GM21423 (cell line): Measurements from ENCODE around the gene LNPEP.
"Not testable (repeated sequence)": the region's sequence is repeated elsewhere in the genome, so short reads cannot be mapped to it uniquely, and the experiment has no call there.

ENCODE experiments used
- ATAC-seq: cut with Tn5 transposase; IDR thresholded peaks from one replicate; pipeline ENCODE4 v1.9.1; 2021; ENCODE audit warnings: mild to moderate bottlenecking, moderate library complexity; ENCODE audit not compliant: unreplicated experiment

Gene LNPEP

GRCh38 chr5:97046270-97046982, 110.5 kb downstream of the LNPEP start:
- ATAC-seq: no peak

DNA sequence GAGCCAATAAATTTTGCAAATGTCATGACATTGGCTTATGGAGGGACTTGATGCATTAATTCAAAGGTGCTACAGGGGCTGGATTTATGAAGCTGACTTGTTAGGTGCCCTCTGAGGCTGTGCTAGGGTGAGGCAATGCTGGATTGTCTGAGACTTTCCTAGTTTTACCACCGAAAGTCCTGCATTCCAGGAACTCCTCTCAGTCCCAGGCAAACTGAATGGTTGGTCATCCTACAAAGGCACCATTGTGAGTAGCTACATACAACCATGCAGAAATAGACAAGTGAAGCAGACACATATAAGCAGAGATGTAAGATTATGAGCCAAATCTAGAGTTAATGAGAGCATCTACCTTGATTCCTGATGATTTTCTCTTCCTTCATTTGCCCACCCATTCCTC, 111.2 kb downstream of the LNPEP start:
- no peak for ATAC-seq

DNA sequence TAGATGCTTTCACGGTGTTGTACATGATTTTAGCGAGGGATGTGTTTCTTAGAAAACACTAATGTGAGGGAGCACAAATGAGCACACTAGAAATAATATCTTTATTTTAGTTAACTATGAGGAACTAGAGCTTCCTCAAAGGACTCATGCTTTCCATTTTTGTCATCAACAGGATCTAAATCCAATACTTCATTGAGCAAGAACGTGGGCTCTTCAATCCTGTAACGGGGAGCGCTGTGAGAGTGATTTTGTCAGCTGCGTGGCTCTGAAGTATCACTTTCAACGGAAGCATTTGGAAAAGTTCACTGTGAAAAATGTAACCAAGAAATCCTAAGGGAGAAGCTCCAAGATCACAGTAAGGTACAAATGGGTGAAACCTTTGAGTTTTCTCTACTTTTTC, 113.3 kb downstream of the LNPEP start:
- no peak for ATAC-seq

DNA sequence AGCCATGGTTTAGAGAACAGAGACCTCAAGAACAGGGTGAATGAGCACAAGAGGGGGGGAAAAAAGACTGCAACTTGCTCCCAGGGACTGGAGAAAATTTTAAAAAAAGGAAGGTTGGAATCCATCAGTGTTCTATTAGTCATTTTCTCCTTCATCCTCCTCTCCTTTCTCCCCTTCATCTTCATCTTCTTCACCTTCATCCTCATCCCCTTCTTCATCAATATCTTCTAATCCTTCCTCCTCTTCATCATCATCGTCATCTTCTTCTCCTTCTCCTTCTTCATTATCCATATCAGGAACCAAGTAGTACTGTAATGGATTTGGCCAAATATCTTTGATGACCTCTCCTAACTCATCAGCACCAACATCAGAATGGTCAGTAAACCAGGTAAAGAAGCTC, 120.4 kb downstream of the LNPEP start:
- no peak for ATAC-seq

DNA sequence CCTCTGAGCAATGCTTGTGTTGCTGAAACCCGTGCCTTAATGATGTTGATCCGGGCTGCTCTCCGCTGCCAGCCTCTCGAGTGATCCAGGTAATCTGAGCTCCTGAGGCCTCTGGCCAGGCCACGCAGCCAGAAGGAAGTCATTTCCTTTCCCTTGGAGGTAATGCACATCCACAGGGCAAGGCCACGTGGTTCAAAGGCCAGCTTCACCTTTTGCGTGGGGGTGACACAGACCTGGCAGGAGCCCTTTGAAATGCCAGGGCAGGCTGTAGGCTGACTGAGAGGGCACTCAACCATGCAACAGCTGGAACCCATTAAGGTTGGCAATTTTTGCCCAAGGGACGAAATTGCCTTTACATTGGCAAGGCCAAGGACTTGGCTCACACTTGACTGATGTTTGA, 126.2 kb downstream of the LNPEP start:
- ATAC-seq: no peak

DNA sequence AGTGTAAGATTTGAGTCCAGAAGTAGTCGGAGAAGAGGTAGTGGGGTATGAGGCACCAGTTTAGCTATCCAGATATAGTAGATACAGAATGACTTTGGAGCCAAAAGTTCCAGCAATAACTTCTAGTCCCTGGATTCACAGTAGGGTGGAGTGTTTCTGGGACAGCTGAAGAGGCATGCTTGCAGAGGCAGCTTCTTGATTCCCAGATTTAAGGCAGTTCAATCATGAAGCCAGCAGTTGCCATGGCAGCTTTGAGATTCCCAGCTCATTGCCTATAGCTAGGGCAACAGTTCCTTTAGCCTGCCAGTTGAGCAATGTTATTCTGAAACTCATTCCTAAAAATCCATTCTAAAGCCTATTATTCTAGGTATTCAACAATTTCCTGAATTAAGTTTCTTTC, 127.4 kb downstream of the LNPEP start:
- ATAC-seq: no peak

DNA sequence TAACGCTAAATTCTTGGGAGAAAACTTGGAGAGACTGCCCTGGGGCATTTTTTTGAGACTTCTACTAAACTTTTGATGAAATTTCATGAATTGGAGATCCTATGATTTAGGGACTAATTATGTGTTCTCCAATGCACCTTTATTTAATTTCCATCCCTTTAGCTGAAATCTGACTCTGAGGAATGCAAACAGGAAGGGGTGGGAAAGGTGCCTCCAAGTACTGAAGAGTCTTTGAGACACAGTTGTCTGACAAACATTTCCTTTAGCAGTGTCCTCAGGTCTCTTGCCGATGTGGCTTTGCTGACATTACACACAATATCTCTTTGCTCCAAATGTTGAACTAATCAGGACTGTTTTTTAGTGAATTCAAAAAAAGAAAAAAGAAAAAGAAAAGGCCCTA, 129.6 kb downstream of the LNPEP start:
- ATAC-seq: no peak

DNA sequence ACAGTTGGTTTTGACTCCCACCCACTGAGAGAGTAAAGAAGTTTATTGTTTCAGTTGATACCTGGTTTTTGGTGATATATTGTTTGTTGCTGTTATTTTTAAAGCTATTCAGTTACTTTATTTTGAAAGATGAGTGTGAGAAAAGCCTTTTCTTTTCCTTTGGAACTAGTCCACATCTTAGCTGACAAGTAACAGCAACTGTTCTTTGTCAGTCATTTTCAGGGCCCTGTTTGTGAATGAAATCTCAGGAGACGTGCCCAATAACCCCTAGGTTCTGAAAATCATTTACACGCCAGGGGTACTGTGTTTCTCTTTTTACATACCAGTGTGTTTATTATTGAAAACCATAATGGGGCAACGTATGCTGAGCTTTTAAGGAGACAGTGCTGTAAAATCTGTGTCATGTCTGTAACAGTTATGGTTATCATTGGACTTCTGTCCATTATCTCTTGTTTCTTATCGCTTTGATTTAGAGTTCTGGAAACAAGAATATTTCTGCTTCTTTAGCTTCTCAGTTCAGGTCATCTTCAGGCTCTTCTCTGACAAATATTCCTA, 131.5 kb downstream of the LNPEP start:
- no peak for ATAC-seq

- ATAC-seq: no peak
Observed at GRCh38 chr5:97070234-97070633, 134.4 kb downstream of the LNPEP start.

DNA sequence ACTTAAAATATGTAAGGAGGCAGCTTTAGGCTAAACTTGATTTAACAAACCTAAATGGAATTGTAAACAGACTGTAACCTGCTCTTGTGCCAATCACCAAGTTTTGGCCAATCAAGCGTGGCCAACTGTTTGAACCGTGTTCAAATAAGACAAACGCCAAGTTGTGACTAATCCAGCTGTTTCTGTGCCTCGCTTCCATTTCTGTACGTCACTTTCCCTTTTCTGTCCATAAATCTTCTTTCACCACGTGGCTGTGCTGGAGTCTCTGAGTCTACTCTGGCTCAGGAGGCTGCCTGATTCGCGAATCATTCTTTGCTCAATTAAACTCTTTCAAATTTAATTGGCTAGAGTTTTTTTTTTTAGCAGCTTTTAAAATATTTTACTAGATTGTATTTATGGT, 135.2 kb downstream of the LNPEP start:
- ATAC-seq: no peak

DNA sequence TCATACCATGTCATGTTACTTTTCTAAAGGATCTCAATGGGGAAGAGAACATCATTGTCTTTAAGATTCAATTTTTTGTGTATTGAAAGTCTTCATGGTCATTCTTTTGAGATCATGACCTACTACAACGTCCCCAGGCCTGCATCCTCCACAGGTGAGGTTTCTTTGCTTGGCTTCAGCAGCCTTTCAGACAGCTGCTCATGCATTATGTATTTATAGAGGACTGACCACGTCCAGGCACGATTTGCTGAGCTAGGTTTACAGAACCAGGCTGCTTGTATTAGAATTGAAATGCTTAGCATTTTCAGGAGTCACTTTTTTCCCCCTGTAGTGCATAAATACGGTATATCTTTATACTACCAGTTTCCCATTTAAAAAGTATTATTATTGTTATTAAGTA, 136.1 kb downstream of the LNPEP start:
- ATAC-seq: no peak

GRCh38 chr5:97072696-97073095, 136.8 kb downstream of the LNPEP start:
- ATAC-seq: no peak

DNA sequence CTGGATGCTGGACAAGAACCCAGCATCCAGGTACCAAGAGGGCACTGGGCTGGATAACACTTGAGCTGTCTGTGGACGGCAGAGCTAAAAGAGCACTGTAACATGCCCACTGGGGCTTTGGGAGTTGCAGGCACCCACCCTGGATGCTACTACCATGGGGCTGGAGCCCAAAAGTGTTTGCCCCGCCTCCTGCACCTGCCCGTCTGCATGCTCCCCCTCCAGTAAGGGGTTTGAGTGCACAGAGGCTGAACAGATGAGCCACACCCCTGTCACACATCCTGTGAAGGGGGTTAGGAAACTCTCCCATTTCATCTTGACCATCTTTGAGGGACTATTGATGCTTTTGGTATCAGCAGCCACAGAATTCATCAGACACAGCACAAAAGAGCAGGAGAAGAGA, 137.5 kb downstream of the LNPEP start:
- ATAC-seq: no peak

DNA sequence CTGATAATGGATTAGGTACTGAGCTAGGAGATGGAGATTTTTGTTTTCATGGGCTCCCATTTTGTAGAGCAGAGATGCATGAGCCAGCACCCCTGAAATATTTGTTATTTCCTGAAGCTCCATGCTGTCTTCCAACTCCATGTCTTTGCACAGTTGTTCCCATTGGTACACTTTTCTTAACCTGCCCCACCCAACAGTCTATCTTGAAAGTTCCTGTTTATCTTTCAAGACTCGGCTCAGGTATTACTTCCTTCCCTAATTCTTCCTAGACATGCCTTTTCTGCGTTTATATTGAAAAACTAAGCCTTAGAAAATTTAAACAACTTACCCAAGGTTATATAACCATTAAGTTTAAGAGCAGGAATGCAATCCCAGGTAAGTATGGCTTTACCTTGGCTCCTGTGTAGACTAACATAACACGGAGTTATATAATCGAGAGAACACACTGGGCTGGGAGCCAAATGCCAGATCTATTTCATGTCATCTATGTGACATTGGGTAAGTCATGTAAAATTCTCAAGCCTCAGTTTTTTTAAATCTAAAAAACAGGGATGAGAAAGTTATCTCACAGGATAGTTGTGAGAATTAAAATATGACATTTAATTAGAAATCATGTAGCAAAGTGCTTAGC, 139.1 kb downstream of the LNPEP start:
- ATAC-seq: no peak

- no peak for ATAC-seq
Observed at GRCh38 chr5:97075649-97076048, 139.8 kb downstream of the LNPEP start.

GRCh38 chr5:97076098-97076497, 140.2 kb downstream of the LNPEP start:
- no peak for ATAC-seq

GRCh38 chr5:97077246-97077645, 141.4 kb downstream of the LNPEP start:
- ATAC-seq: no peak

GRCh38 chr5:97078958-97079743, 143.3 kb downstream of the LNPEP start:
- no peak for ATAC-seq

GRCh38 chr5:97084782-97085458, 149.0 kb downstream of the LNPEP start:
- not testable (repeated sequence) for ATAC-seq

- no peak for ATAC-seq
Observed at GRCh38 chr5:97085459-97086181, 149.7 kb downstream of the LNPEP start.
